ENCODE measurements around the gene CEP192. TPM values are rescaled to one million over a fixed set of nuclear protein-coding genes. Genes with fewer than 3 reads are reported as not detected.

Gene CEP192
- total RNA-seq, 1 donor from 2014 or later: 73.0 TPM

- no peak for FAIRE-seq
Observed at GRCh38 chr18:13136056-13136903, 145.1 kb downstream of the CEP192 start.

GRCh38 chr18:13136904-13137669 is 145.9 kb downstream of the CEP192 start:
- FAIRE-seq (no peak), DNase-seq (ENCODE audit: low spot score in 2 of 2) (peak; percentile 54 to 57)

More at GRCh38 chr18:13136056-13136903, 145.1 kb downstream of the CEP192 start:
- peak; percentile 61 to 65 for DNase-seq (ENCODE audit: low spot score in 2 of 2)

DNA sequence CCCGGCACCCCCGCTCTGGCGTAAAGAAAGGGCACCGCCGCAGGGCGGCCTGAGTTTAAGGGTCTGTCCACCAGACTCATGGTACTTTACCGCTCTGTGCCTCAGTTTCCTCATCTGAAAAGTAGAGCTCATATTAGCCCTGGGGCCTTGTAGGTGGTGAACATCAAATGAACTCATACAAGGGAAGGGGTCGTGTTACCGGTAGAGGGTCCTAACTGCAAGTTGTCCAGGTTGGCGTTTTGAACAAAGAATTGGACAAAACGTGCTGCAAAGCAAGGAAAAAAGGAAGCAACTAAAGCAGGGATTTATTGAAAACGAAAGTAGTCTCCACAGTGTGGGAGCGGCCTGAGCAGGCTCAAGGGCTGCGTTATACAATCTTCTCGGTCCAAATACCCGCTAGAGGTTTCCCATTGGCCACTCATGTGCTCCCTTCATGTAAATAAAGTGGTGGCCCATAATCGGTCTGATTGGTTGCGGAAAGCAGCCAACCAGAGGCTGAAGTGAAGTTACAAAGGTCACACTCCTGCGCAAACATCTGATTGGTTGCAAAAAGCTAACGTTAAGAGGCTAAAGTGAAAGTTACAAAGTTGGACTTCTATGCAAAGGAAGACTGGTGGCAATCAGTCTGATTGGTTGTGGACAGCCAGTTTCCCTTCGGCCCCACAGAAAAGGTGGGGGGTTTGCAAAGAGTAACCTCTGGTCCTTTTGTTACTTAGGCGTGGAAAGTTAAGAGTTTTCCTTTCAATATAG is 146.7 kb downstream of the CEP192 start:
- no peak for FAIRE-seq
- DNase-seq (ENCODE audit: low spot score in 2 of 2): peak in 1 of 2 donors; percentile 50

- FAIRE-seq: no peak
- DNase-seq (ENCODE audit: low spot score in 2 of 2): no peak
Observed at GRCh38 chr18:13138420-13139139, 147.4 kb downstream of the CEP192 start.

DNA sequence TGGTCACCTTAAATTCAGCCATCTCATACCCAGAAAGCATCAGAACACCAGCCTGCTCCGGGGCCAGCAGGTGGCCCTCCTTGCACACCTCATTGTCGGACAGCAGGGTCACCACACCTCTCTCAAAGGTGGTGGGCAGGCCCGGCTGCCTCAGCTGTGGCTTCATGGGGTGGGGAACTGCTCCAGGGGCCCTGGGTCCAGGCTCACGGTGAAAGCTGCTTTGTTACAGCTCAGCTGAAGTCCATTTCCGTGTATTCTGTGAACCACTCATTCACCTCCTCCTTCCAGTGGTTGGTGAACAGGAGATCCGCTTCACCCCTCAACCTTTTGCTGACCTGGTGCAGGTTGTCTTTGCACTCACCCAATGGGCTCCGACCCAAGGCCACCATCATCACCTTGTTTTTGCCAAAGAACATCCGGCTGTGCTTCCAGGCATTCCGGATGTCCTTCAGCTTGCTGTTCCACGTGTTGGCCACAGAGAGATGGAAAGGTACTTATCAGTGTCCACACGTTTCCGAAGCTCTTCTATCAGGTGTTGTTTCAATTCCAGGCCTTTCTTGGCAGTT is 148.8 kb downstream of the CEP192 start:
- no peak for FAIRE-seq

GRCh38 chr18:13141209-13141608 is 150.0 kb downstream of the CEP192 start:
- FAIRE-seq (no peak), DNase-seq (ENCODE audit: low spot score in 2 of 2) (no peak)

More for the DNA sequence above, 148.8 kb downstream of the CEP192 start:
- DNase-seq (ENCODE audit: low spot score in 2 of 2): no peak

DNA sequence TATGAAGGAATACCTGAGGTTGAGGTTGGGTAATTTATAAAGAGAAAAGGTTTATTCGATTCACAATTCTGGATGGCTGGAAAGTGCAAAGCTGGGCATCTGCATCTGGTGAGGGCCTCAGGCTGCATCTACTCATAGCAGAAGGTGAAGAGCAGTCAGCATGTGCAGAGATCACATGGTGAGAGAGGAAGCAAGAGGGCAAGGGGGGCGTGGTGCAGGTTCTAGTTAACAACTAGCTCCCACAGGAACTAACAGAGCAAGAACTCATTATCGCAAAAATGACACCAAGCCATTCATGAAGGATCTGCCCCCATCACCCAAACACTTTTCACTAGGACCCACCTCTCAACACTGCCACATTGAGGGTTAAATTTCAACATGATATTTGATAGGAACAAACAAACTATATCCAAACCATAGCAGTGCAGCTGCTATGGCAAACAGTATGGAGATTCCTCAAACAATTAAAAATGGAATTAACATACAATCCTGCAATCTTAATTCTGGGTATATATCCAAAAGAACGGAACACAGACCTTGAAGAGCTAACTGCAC is 154.6 kb downstream of the CEP192 start:
- DNase-seq (ENCODE audit: low spot score in 2 of 2) (no peak), FAIRE-seq (no peak)

DNA sequence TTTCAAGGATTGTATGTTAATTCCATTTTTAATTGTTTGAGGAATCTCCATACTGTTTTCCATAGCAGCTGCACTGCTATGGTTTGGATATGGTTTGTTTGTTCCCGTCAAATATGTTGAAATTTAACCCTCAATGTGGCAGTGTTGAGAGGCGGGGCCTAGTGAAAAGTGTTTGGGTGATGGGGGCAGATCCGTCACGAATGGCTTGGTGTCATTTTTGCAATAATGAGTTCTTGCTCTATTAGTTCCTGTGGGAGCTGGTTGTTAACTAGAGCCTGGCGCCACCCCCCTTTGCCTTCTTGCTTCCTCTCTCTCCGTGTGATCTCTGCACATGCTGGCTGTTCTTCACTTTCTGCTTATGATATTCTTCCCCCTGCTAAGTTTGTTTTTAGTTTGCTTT is 156.0 kb downstream of the CEP192 start:
- DNase-seq (ENCODE audit: low spot score in 2 of 2): no peak
- FAIRE-seq: no peak

- DNase-seq (ENCODE audit: low spot score in 2 of 2) (no peak), FAIRE-seq (no peak)
Observed at GRCh38 chr18:13151656-13152055, 160.5 kb downstream of the CEP192 start.

DNA sequence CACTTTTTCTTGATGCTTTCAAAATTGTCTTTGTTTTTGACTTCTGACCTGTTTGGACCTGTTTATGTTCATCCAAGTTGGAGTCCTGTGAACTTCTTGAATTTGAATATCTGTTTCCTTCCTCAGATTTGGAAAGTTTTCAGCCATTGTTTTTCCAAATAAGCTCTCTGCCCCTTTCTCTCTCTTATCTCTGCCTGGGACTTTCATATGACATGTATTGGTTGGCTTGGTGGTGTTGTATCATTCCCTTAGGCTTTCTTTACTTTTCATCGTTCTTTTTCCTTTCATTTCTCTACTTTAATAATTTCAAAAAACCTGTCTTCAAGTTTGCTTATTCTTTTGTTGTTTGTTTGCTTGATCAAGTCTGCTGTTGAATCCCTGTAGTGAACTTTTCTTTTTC is 167.3 kb downstream of the CEP192 start:
- no peak for DNase-seq (ENCODE audit: low spot score in 2 of 2)
- FAIRE-seq: no peak

GRCh38 chr18:13159579-13159978 is 168.4 kb downstream of the CEP192 start:
- no peak for FAIRE-seq
- peak in 1 of 2 donors; percentile 45 for DNase-seq (ENCODE audit: low spot score in 2 of 2)

- DNase-seq (ENCODE audit: low spot score in 2 of 2): no peak
- no peak for FAIRE-seq
Observed at GRCh38 chr18:13161276-13161899, 170.2 kb downstream of the CEP192 start.

DNA sequence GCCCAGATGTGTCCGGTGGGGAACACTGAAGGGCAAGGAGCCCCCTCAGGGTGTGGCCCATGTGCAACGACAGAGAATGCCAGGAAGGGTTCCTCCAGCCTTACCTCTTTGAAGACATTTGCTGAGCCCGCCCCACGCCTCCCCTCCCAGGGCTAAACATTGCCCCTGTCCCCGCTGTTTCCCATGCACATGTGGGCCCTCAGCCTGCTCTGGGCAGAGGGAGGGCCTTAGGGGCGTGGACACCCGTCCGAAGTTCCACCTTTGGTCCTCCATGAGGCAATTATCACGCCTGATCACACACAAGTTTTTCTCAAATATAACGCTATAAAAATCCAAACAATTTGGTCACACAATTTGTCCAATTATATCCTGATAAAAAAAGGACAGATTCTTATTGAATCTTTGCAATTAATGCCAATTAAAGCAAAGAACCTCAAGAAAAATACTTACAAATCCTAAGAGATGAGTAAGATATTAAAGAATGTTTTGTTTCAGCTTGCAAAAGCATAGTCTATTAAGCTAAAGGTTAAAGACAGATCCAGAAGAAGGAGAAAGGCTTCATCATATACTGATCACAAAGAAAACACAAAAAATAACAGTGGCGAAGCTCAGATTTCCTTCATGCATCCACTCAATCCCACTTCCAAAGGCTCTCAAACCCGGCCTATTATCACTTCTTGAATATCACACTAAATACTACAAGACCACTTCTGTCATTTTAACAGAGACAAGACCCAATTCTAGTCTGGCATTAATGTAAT is 172.2 kb downstream of the CEP192 start:
- no peak for FAIRE-seq

GRCh38 chr18:13164406-13164805 is 173.2 kb downstream of the CEP192 start:
- DNase-seq (ENCODE audit: low spot score in 2 of 2) (no peak), FAIRE-seq (no peak)

More for the DNA sequence above, 172.2 kb downstream of the CEP192 start:
- no peak for DNase-seq (ENCODE audit: low spot score in 2 of 2)

DNA sequence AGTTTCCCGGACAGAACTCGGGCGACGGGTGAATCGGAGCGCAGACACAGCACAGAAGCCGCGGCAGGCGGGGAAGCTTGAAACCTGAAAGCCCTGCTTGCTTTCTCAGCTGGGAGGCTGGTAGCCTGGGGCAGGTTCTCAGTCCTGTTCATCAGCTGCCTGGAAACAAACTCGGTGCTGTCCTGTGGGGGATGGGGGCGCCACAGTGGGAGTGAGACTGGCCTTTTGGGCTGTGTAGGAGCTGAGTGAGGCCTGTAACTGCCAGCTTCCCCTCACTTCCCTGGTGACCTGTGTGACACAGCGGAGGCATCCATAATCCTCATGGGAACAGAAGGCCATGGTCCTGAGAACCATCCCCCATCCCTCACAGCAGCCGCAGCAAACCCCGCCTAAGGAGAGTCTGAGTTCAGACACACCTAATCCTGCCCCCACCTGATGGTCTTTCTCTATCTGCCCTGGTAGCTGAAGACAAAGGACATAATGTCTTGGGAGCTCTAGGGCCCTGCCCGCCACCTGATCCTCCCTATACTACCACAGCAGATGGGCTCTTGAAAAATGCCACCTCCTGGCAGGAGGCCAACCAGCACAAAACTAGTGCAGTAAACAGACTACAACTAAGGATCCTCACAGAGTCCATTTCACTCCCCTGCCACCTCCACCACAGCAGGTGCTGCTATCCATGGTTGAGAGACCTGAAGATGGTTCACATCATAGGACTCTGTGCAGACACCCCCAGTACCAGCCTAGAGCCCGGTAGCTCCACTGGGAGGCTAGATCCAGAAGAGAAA is 174.7 kb downstream of the CEP192 start:
- FAIRE-seq: no peak
- no peak for DNase-seq (ENCODE audit: low spot score in 2 of 2)

- no peak for FAIRE-seq
- DNase-seq (ENCODE audit: low spot score in 2 of 2): no peak
Observed at GRCh38 chr18:13173578-13174145, 182.5 kb downstream of the CEP192 start.

Measured in frontal cortex (tissue), 4 donors.